ENCODE results near the gene DUSP22.
A peak's percentile ranks its signal among the peaks of the same experiment; 100 is the strongest.
"Not testable (repeated sequence)": the region's sequence is repeated elsewhere in the genome, so short reads cannot be mapped to it uniquely, and the experiment has no call there.

DUSP22 gene

GRCh38 chr6:279341-280029 lies 12.8 kb upstream of the DUSP22 start:
- no peak for DNase-seq (ENCODE audit: low read depth in 1 of 2, low spot score in 1 of 2)

GRCh38 chr6:280775-281468 lies 11.4 kb upstream of the DUSP22 start:
- DNase-seq (ENCODE audit: low read depth in 1 of 2, low spot score in 1 of 2): no peak

- no peak for DNase-seq (ENCODE audit: low read depth in 1 of 2, low spot score in 1 of 2)
Observed at GRCh38 chr6:281469-282103, 10.7 kb upstream of the DUSP22 start.

GRCh38 chr6:282177-282866 lies 10.0 kb upstream of the DUSP22 start:
- DNase-seq (ENCODE audit: low read depth in 1 of 2, low spot score in 1 of 2): no peak

- no peak for DNase-seq (ENCODE audit: low read depth in 1 of 2, low spot score in 1 of 2)
Observed at GRCh38 chr6:282867-283416, 9.3 kb upstream of the DUSP22 start.

- no peak for DNase-seq (ENCODE audit: low read depth in 1 of 2, low spot score in 1 of 2)
Observed at GRCh38 chr6:284486-284885, 7.8 kb upstream of the DUSP22 start.

GRCh38 chr6:285030-285771 lies 7.1 kb upstream of the DUSP22 start:
- DNase-seq (ENCODE audit: low read depth in 1 of 2, low spot score in 1 of 2): no peak

GRCh38 chr6:285902-286301 lies 6.4 kb upstream of the DUSP22 start:
- not testable (repeated sequence) for DNase-seq (ENCODE audit: low read depth in 1 of 2, low spot score in 1 of 2)

- DNase-seq (ENCODE audit: low read depth in 1 of 2, low spot score in 1 of 2): no peak
Observed at GRCh38 chr6:286681-287488, 5.4 kb upstream of the DUSP22 start.

GRCh38 chr6:287489-287860 lies 4.8 kb upstream of the DUSP22 start:
- no peak for DNase-seq (ENCODE audit: low read depth in 1 of 2, low spot score in 1 of 2)

GRCh38 chr6:288866-289265 lies 3.4 kb upstream of the DUSP22 start:
- no peak for DNase-seq (ENCODE audit: low read depth in 1 of 2, low spot score in 1 of 2)

GRCh38 chr6:290111-290922 lies 2.0 kb upstream of the DUSP22 start:
- DNase-seq (ENCODE audit: low read depth in 1 of 2, low spot score in 1 of 2): no peak

- DNase-seq (ENCODE audit: low read depth in 1 of 2, low spot score in 1 of 2): no peak
Observed at GRCh38 chr6:291204-291696, 1.0 kb upstream of the DUSP22 start.

GRCh38 chr6:292506-293192 lies 362 bp downstream of the DUSP22 start:
- peak; percentile 59 to 63 for DNase-seq (ENCODE audit: low read depth in 1 of 2, low spot score in 1 of 2)

GRCh38 chr6:293193-294174 lies 1.2 kb downstream of the DUSP22 start:
- DNase-seq (ENCODE audit: low read depth in 1 of 2, low spot score in 1 of 2): peak in 1 of 2 donors; percentile 15

GRCh38 chr6:294656-295565 lies 2.6 kb downstream of the DUSP22 start:
- no peak for DNase-seq (ENCODE audit: low read depth in 1 of 2, low spot score in 1 of 2)
